ENCODE results near the gene IFRD2.
A peak's percentile ranks its signal among the peaks of the same experiment; 100 is the strongest.

IFRD2 gene

DNA sequence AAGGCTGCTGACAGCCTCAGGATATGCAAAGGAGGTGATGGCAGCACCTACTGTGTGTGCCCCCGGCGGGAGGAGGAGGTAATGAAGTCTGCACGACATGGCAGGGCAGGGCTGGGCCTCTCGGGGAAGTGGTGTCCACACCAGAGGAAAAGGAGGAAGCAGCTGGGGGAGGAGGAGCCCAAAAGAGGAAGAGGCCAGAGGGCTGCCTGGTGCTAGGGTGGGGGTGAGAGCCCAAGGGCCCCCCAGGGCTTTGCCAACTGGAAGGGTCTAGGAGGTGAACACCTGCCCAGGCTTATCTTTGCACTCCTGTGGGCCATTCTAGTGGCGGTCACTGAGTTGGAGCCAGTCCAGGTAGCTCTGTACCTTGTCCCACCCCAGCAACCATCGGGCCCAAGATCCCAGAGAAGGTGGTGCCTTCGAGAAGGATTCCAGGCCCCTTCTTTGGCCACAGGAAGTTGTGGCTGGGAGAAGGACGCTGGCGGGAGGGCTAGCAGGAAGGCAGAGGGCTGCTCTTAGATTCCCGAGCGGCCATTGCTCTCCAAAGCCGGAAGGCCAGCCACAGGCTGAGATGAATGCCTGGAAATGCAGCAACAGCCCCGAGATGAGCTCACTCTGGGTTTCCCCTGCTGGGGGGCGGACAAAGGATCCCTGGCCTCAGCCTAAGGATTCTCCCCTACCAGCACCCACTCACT is 49.2 kb downstream of the IFRD2 start:
- Histone ChIP-seq H3K27ac (peak overlapping the region in 20 of 21 experiments; percentile 66 to 95 (median 84)), H3K4me3 (peak overlapping the region in 1 of 7 experiments; percentile 6)

DNA sequence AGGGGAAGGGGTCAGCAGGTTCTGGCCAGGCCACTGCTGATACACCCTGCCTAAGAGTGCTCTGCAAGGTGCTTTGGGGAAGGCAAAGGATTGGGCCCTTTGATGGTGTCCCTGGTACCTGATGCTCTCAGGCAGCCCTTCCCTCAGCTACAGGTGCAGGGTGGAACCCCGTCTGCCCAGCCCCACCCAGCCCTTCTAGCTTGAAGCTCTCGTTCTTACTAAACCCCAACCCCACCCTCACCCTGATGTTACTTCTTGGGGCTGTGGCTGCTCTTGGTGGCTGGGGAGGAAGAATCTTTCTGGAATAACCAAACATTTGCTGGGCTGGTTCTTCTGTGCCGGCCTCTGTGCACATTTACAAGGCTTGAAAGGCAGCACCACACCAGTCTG is 49.9 kb downstream of the IFRD2 start:
- Histone ChIP-seq H3K27ac (peak overlapping the region in 20 of 21 experiments; percentile 66 to 95 (median 84)), H3K4me3 (no peak overlapping the region)

GRCh38 chr3:50241713-50242380 is 50.4 kb downstream of the IFRD2 start:
- H3K27ac ChIP-seq = peak overlapping the region; percentile 1 to 95 (median 84)

GRCh38 chr3:50241163-50241562 is 51.1 kb downstream of the IFRD2 start:
- H3K27ac ChIP-seq = peak overlapping the region in 19 of 21 experiments; percentile 1 to 95 (median 84)
- H3K4me3 ChIP-seq = no peak overlapping the region

More at GRCh38 chr3:50241713-50242380, 50.4 kb downstream of the IFRD2 start:
- no peak overlapping the region for H3K4me3 ChIP-seq

GRCh38 chr3:50239649-50240048 is 52.6 kb downstream of the IFRD2 start:
- Histone ChIP-seq H3K4me3 (peak overlapping the region in 1 of 7 experiments; percentile 67), H3K27ac (peak overlapping the region in 16 of 21 experiments; percentile 8 to 95 (median 88))

DNA sequence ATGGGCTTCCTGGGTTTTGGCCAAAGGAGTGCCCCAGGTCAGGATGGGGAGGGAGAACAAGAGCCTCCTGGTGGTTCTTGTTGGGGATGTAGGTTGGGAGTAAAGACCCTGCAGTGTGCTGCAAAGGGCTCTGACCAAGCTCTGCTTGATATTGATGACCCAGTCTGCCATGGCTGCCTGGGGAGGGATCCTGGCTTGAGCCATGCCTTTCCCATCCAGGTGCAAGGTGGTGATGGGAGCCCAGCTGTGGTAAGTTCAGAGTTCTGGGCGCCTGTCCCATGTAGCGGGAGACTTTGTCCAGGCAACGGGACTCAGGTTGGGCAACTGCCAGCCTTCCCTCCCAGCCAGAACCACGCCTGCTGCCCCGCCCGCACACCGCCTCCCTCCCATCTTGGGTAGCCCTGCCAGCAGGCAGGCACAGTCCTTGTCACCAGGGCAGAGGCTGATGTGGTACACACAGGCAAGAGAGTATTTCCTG is 53.6 kb downstream of the IFRD2 start:
- Histone ChIP-seq H3K4me3 (peak overlapping the region; percentile 56 to 91 (median 72)), H3K27ac (peak overlapping the region; percentile 49 to 95 (median 88))

GRCh38 chr3:50237754-50238548 is 54.3 kb downstream of the IFRD2 start:
- peak overlapping the region; percentile 56 to 91 (median 72) for H3K4me3 ChIP-seq
- H3K27ac ChIP-seq = peak overlapping the region; percentile 49 to 95 (median 88)
